ENCODE results near the gene HRCT1.

GRCh38 chr9:35869621-35870216, 36.3 kb upstream of the HRCT1 start:
- no peak for TF ChIP-seq CTCF (conservative IDR thresholded peaks at IDR 0.05)
- TF ChIP-seq EZH2 (IDR thresholded peaks at IDR 0.05; ENCODE audit: low read depth), result no peak

All from PC-9 (cell line).